ENCODE results near the gene FAM193A.
"Not testable (repeated sequence)": the region's sequence is repeated elsewhere in the genome, so short reads cannot be mapped to it uniquely, and the experiment has no call there.

Gene FAM193A

DNA sequence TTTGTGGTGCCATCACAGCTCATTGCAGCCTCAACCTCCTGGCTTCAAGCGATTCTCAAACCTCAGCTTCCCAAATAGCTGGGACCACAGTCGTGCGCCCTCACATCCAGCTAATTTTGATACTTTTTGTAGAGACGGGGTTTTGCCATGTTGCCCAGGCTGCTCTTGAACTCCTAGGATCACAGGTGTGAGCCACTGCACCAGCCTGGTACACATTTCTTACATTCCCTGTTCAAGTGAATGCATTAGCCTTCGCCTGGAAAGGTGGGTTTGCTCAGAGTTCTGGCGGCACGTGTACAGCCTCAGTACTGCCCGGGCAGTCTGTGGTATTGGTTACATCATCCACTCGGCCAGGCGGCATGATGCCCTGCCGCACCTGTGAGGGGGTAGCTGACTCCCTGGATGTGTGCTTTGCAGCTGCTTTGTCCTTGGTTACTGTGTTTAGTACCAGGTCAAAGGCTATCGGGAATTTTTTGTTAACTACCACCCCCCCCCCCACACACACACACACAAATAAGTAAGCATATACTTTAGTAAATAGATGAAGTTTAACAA lies 162.6 kb downstream of the FAM193A start:
- no peak for DNase-seq

DNA sequence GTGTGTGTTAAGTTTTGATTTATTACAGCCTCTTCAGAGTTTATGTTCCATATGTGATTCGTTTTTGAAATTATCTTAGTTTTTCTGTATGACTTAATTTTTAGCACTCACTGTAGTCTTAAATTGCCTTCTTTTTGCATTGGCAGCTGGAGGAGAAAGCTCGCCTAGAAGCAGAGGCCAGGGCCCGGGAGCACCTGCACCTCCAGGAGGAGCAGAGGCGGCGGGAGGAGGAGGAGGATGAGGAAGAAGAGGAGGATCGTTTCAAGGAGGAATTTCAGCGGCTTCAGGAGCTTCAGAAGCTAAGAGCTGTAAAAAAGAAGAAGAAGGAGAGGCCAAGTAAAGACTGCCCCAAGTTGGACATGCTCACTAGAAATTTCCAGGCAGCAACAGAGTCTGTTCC lies 163.1 kb downstream of the FAM193A start:
- no peak for DNase-seq

DNA sequence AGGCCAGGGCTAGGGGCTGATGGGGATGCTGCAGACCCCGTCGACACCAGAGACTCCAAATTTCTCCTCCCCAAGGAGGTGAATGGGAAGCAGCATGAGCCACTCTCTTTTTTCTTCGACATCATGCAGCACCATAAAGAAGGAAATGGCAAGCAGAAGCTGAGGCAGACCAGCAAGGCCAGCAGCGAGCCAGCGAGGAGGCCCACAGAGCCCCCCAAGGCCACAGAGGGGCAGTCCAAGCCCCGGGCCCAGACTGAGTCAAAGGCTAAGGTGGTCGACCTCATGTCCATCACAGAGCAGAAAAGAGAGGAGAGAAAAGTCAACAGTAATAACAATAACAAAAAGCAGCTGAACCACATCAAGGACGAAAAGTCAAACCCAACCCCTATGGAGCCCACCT lies 163.6 kb downstream of the FAM193A start:
- no peak for DNase-seq

DNA sequence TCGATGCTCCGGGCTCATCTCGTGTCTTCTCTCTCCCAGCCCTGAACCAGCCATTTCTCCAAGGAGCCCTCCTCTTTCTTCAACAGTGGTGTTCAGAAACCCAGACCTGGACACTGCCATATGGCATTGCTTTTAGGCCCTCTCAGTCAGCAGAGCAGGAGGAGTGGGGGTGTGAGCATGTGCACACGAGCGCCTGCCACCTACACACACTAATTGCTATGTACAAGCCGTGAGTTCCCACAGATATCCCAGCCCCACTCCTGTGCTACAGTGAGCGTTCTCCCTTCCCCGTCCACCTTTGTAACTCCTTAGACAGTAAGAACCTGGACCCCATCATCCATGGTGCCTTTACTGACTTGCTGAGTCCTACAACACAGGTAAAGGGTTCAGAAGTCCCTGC lies 165.9 kb downstream of the FAM193A start:
- no peak for DNase-seq

DNA sequence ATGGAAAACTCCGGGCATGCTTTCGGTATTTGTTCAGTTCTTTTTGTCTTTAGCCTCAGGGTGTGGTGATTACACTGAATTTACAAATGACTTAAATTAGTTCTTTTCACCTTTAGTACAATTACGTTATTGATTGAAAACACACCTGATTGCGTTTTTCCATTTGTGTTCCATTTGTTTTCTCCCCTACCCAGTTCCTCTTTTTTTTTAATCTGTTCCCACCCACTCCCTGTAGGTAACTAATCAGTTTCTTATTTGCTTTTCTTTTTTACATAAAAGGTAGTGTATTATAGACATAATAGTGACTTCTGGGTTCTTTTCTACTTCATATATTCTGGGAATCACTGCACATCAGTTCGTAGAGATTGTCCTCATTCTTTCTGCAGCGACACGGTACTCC lies 166.3 kb downstream of the FAM193A start:
- no peak for DNase-seq

DNA sequence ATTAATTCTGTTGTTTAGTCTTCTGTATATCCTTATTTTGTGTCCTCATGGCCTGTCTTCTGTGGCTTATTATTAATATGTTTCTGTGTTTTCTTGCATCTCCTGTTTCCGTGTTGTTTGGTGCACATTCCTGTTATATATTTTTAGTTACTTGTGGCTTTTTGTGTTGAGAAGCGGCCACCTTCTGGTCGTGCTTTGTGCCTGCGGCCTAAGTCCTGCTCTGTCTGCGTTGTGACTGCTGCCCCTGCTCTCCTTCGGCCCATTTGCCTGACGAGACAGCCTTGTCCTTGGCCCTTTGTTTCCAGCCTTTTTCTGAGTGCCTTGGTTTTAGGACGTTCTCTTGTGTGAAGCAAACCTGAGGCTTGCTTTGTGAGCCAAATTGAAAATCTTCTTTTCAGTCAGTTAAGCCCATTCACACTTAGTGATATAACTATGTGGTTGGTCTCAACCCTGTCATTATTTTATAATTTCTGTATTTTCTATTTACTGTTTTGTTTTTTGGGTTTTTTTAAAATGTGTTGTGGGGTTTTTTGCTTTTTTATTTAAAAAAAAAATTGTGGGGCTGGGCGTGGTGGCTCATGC lies 175.9 kb downstream of the FAM193A start:
- no peak for DNase-seq

DNA sequence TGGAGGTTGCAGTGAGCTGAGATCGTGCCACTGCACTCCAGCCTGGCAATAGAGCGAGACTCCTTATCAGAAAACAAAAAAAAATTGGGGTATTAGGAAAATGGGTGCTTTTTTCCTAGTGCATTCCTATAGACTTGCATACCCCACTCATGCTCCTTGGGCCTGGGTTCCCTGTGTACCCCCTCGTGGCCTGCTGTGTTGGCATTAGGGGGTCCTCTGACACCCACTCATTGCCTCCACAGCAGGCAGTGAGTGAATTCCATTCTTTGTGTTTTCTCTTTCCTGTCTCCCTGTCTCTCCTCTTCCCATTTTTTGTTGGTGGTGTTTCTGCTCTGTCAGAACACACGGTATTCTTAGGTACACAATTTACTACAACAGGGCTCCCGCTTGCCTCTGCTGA lies 176.9 kb downstream of the FAM193A start:
- DNase-seq: no peak

DNA sequence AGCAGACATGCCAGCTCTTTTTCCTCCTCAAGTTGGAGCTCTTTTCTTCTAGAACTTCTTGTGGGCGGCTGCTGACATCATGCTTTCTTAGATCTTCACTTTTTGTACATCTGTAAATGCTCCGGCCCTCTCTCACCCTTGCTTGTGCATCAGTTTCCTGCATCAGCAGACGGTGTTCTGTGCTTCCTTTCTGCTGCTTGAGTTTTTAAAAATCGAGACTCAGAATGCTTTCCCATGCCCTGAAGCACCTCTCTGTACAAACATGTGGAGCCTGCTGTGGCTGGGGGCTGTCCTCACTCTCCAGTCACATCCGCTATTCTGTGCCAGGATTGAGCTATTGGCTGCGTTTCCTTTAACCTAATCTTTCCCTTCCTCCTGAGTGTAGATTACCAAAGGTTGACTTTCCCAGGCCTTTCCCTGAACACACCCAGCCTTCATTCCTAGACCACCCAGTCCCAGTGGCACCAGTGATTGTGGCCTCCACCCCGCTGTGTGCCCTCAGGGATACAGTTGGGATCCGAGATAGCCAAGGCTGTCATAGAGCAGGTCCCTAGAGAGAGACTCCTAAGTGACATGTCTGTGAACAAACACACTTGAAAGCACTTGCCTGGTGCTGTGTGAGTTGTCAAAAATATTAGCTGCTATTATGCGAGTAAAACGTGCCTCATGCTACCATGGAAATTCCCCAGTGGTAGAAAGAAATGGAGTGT lies 177.8 kb downstream of the FAM193A start:
- no peak for DNase-seq

DNA sequence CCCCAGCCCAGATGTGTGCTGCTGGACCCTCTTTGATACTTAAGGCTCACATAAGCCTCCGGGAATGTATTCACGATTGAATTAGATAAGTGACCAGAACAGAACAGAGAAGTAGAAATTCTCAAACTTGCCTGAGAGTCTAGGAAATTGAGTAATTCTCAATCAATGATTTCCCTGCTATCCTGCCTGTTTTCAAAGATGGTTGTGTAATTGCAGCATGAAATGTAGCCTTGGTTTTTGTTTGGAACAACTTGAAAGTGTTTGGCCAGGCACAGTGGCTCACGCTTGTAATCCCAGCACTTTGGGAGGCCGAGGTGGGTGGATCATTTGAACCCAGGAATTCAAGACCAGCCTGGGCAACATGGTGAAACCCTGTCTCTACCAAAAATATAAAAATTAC lies 178.5 kb downstream of the FAM193A start:
- no peak for DNase-seq

DNA sequence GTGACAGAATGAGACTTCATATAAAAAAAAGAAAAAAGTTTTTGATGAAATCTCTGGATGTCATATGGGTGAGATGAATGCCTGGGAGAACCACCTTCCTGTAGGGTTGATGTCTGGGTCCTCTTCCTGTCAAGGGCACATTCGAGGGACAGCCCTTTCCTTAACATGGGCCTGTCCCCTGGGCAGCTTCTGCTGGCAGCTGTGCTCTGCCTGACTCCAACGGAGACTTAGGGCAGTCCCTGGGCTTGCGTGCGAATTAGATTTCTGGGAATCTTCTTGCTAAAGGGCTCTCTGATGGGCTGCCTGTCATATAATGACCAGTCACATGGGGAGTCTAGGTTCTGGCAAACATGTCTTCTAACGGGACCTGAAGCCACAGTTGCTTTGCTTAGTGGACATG lies 179.0 kb downstream of the FAM193A start:
- no peak for DNase-seq

DNA sequence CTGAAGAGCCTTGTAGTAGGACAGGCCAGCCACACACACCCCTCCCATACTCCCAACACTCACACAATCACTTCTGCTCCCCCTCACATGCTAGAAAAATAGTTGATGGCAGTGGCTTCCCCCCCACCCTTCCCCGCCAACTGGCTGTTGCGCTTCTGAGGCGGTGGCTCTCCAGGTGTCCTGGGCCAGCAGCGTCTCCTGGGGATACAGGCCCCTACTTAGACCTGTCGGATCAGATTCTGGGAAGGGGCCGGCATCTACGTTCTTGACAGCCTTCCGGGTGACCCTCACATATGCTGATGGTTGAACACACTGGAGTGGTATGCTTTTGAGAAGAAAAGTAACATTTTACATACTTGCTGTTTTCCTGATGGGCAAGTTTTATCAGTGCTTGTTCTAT lies 179.8 kb downstream of the FAM193A start:
- DNase-seq: no peak

DNA sequence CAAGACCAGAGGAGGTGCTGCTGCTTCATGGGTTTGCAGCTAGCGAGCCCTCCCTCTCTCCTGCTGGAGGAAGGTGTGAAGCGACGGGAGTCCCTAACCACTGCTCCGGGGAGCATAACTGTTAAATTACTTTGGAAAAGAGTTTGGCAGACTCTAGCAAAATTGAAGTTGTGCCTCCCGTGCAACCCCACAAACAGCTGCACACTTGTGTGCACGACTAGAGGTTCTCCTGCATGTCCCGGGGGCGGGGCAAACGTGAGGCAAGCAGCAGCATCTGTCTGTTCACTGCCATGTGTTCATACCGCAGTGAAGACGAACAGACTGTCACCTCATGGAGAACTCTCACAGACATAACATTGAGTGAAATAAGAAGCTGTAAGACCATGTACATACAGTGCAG lies 185.1 kb downstream of the FAM193A start:
- DNase-seq: no peak

DNA sequence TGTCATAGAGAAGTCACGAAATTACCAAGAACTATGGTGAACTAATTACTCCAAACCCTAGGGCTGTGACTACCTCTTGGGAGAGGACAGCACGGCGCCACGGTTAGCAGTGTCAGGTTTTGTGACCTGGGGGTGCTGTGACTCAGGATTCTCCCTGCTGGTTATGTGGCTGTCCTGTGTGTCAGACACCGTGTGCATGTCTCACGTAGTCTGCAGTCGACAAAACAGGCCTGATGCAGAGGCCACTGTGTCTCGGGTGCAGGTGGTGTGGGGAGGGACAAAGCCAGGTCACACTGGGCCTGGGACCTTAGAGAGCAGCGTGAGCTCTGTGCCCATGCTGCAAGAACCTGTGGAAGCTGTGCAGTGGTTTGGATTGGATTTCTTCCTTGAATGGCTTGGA lies 185.6 kb downstream of the FAM193A start:
- no peak for DNase-seq

DNA sequence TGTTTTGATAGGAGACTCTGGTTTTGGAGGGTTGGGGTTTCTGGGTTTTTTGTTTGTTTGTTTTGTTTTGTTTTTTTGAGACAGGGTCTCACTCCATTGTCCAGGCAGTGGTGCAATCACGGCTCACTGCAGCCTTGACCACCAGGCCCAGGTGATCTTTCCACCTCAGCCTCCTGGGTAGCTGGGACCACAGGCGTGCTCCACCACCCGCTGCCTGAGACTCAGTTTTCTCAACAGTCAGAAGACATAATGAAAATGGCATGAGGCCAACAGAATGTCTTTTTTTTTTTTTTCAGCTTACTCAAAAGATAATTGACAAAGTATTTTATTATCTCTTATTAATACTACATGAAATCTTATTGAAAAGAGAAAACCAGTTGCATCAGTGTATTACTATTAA lies 187.3 kb downstream of the FAM193A start:
- DNase-seq: no peak

DNA sequence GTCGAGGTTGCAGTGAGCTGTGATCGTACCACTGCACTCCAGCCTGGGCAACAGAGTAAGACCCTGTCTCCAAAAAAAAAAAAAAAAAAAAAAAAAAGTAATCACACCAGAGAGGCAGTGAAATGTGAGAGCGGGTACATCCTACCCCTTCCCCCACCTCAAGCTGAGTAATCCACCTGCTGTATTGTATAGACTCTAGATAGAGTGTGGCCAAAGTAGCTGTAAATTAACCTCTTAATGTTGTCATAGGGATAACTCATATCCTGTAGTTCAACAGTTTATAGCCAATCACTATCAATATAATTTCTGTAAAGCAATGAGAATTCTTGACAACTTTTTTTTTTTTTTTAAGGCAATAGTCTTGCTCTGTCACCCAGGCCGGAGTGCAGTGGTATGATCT lies 188.9 kb downstream of the FAM193A start:
- no peak for DNase-seq

DNA sequence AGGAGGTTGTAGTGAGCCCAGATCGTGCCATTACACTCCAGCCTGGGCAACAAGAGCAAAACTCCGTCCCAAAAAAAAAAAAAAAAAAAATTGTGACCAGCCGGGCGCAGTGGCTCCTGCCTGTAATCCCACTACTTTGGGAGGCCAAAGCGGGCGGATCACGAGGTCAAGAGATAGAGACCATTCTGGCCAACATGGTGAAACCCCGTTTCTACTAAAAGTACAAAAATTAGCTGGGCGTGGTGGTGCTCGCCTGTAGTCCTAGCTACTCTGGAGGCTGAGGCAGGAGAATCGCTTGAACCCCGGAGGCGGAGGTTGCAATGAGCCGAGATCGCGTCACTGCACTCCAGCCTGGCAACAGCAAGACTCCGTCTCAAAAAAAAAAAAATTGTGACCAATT lies 190.4 kb downstream of the FAM193A start:
- DNase-seq: not testable (repeated sequence)

DNA sequence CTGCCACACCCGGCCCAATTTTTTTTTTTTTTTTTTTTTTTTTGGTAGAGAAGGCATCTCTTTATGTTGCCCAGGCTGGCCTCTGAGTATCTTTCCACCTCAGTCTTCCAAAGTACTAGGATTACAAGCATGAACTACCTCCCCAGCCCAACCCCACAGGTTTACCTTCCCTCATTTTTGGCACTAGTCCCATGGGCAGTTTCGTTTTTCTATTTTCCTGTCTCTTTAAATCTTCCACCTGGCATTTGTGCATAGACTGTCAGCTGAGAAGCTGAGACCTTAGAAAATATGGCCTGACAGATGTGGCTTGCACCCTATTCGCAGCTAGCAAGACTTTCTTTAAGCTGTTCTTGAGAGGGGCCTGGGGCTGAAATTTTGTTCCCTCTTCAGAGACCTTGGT lies 191.8 kb downstream of the FAM193A start:
- DNase-seq: no peak

DNA sequence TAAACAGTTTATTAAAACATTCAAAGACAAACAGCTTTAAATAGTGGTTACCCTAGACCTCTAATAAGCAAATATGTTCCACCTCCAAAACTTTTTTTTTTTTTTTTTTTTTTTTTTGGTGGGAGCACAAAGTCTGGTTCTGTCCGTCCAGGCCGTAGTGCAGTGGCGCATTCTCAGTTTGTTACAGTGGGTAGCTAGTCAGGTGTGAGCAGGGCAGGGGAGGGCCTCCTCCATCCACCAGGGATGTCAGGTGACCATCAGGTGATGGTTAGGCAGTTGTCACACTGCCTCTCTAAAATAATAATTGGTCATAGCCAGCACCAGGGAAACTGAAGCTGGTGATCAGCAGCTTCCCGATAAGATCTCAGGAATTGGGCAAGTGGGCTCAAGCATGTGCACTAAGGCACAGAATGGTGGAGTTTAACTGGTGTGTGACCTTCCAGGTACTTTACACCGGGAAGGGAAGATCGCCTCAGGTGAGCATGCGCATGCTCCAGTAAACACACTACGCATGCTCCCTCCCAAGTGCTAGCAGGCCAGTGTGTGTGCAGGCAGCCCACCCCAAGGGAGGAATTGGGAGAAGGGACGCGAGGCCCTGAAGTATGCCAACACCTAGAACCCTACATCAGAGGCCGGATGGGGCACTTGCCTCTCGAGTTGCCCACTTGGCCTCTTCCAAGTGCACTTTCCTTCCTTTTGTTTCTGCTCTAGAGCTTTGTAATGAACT lies 192.5 kb downstream of the FAM193A start:
- no peak for DNase-seq

DNA sequence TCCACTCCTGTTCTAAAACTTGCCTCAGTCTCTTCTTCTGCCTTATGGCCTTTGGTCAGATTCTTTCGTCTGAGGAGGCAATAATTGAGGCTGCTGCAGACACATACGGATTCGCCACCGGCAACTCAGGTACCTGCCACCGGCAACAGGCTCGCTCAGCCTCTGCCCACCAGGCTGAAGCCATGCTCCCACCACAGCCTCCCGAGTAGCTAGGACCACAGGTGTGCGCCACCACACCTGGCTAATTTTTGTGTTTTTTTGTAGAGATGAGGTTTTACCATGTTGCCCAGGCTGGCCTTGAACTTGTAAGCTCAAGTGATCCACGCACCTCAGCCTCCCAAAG lies 193.1 kb downstream of the FAM193A start:
- DNase-seq: no peak

DNA sequence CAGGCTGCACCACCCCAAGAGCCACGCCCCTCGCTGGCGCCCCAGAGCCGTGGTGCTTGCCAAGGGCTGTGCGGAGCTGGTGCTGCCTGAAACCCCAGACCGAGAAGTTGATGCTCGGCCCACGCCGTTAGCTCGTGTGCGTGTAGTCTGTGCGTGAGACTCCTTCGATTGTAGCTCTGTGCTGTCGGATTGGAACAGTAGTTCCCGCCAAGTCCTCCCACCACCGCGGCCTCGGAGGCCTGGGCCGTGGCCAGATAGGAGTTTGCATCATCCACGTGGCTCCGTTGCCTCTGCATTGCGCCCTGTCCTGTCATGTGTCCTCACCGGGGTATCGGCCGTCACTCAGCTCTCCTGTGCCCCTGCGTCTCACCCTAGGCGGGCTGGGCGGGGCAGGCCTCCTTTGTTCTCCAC lies 195.5 kb downstream of the FAM193A start:
- no peak for DNase-seq

DNA sequence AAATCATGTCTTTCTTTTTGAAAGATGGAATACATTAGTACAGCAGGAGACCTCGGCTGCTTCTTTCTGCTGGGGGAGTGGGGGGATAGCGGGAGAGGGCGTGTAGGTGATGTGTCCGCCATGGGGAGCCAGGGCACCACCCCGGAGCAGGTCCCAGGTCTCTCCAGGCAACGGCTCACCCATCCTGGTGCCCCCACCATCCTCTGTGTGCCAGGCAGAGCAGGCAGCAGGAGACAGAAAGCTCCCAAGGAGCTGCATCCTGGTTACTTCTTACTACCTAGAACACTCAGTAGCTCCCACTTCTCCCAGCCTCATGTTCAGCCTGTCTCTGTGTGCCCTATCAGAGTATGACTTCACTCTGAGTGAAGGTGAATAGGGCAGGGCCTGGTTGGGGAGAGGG lies 196.1 kb downstream of the FAM193A start:
- no peak for DNase-seq

DNA sequence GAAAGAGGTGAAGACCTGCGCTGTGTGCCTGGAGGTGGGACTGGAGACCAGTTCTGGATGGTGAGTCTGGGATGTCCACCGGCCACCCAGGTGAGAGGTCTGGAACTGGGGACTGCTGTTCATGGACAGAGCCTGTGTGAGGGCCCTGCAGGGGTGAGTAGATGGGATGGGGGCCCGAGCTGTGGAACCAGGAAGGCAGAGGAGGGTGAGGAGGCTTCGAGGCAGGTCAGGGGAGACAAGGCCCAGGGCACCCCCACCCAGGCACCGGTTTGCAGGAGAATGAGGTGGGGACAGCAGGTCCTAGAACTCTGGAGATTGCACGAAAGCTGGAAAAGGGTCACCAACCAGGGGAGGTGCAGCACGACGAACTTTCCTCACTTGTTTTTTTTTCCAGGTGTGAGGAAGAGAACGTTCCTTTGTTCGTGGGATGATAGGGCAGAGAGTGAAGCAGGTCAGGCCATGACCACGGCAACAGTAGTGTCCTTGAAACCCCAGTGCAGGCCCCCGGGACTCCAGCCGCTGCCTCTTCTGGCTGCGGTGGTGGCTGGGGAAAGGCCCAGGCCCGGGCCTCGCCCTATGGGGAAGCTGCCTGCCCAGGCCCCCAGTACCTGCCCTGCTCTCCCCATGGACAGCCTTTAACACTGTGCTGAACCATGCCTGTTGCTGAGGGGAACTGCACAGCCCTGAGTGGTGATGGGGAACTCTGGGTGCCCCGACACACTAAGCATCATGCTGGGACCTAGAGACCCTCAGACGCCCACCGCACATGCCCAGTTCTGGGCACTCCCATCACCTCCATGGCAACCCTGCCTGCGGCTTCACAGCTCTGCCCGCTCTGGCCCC lies 196.8 kb downstream of the FAM193A start:
- no peak for DNase-seq

DNA sequence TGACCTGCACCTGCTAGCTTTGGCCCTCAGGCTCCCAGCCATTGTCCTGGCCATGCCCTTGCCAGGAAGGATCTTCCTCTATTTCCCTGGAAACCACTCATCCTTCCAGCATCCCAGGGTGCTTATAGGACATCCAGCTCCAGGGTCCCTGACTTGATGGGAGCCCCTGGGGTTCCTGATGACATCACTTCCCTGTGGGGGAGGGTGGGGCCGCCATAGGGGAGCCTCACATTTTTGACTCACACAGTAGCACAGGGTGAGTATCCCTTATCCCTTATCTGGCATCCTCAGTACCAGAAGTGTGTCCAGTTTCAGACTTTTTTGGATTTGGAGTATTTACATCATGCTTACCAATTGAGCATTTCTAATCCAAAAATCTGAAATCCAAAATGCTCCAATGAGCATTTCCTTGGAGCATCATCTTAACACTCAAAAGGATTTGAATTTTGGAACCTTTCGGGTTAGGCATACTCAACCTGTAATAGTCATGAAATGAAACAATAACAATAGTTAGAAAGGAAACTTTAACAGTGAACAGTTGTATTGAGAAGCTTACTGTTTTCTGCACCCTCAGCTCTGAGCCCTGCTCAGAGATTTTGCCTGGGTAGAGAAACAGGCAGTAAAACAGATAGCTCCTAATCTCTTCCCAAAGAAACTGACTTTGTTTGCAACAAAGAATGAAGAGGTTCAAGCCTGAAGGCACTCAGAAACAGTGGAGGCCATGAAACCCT lies 197.6 kb downstream of the FAM193A start:
- no peak for DNase-seq

All from NCI-H1436 treated with DMSO at 0.1 percent for 48 hours (cell line).